K562 (cell line): Measurements from ENCODE around the gene MKS1. TPM values are rescaled to one million over a fixed set of nuclear protein-coding genes. Genes with fewer than 3 reads are reported as not detected.
A peak's percentile ranks its signal among the peaks of the same experiment; 100 is the strongest.

ENCODE experiments used
- COPS2 ChIP-seq: fragments of 450-650 bp; conservative IDR thresholded peaks from 2 replicates; pipeline ENCODE4 v1.6.1; 2016; ENCODE audit warnings: mild to moderate bottlenecking, moderate library complexity
- CTBP1 ChIP-seq: fragments of 450-650 bp; IDR thresholded peaks from 2 replicates; pipeline ENCODE4 v1.6.1; 2016; ENCODE audit warnings: borderline replicate concordance
- DACH1 ChIP-seq: fragments of 450-650 bp; IDR thresholded peaks from 2 replicates; pipeline ENCODE4 v1.6.1; 2018; ENCODE audit not compliant: partially characterized antibody
- FUS ChIP-seq: fragments of 200-400 bp; formaldehyde crosslinking; optimal IDR thresholded peaks from 2 replicates; pipeline ENCODE3; 2017; ENCODE audit warnings: low read depth, low read length
- HNRNPL ChIP-seq: fragments of 200-400 bp; formaldehyde crosslinking; IDR thresholded peaks from 2 replicates; pipeline ENCODE4 v1.6.1; 2017; ENCODE audit warnings: low read depth, mild to moderate bottlenecking, low read length
- JUND ChIP-seq, 2 experiments: IDR thresholded peaks; 2 replicates in 1 of 2; 3 replicates in 1 of 2; pipeline ENCODE4 v1.6.1; 2011; ENCODE audit warnings: borderline replicate concordance in 2 of 2, low read depth in 2 of 2, low read length in 2 of 2, improper control_type of control experiment in 1 of 2, missing biosample characterization in 1 of 2, missing genetic modification characterization in 1 of 2, missing genetic modification reagents in 1 of 2
- MED1 ChIP-seq: sonication (generic); formaldehyde crosslinking; IDR thresholded peaks from 2 replicates; pipeline ENCODE4 v1.8.1; 2023; ENCODE audit warnings: missing genetic modification reagents, borderline replicate concordance
- NFXL1 ChIP-seq: fragments of 450-650 bp; formaldehyde crosslinking; IDR thresholded peaks from 2 replicates; pipeline ENCODE4 v1.4.0; 2021; ENCODE audit warnings: mild to moderate bottlenecking
- POLR2B ChIP-seq: fragments of 450-650 bp; IDR thresholded peaks from 2 replicates; pipeline ENCODE4 v1.6.1; 2018; ENCODE audit warnings: low read depth; ENCODE audit not compliant: partially characterized antibody
- ZBTB7A ChIP-seq: IDR thresholded peaks from 2 replicates; pipeline ENCODE4 v1.6.1; 2011; ENCODE audit warnings: low read depth, mild to moderate bottlenecking, low read length, moderate library complexity, borderline replicate concordance; ENCODE audit not compliant: control insufficient read depth
- ZBTB8A ChIP-seq: fragments of 450-650 bp; IDR thresholded peaks from 2 replicates; pipeline ENCODE4 v1.6.1; 2018; ENCODE audit warnings: mild to moderate bottlenecking, moderate library complexity; ENCODE audit not compliant: partially characterized antibody
- ZKSCAN8 ChIP-seq: fragments of 200-800 bp; sonication (Bioruptor generic); IDR thresholded peaks from 2 replicates; pipeline ENCODE4 v1.6.1; 2016; ENCODE audit warnings: missing genetic modification characterization, missing compliant biosample characterization
- ZNF224 ChIP-seq: sonication (generic); formaldehyde crosslinking; IDR thresholded peaks from 2 replicates; pipeline ENCODE4 v1.8.0; 2022; ENCODE audit warnings: mild to moderate bottlenecking, missing genetic modification reagents
- ZNF436 ChIP-seq: fragments of 250-450, 450-650 bp; sonication (Bioruptor Pico); formaldehyde crosslinking; IDR thresholded peaks from 2 replicates; pipeline ENCODE4 v1.7.0; 2020; ENCODE audit warnings: mild to moderate bottlenecking
- ZNF586 ChIP-seq: fragments of 450-650 bp; formaldehyde crosslinking; conservative IDR thresholded peaks from 2 replicates; pipeline ENCODE4 v1.4.0; 2020; ENCODE audit warnings: mild to moderate bottlenecking, moderate library complexity
- ZNF695 ChIP-seq: fragments of 450-650 bp; formaldehyde crosslinking; IDR thresholded peaks from 2 replicates; pipeline ENCODE4 v1.4.0; 2020; ENCODE audit warnings: mild to moderate bottlenecking, moderate library complexity
- ZSCAN32 ChIP-seq: fragments of 450-650 bp; formaldehyde crosslinking; IDR thresholded peaks from 2 replicates; pipeline ENCODE4 v1.4.0; 2020; ENCODE audit warnings: mild to moderate bottlenecking, moderate library complexity
- ZZZ3 ChIP-seq: fragments of 450-650 bp; IDR thresholded peaks from 2 replicates; pipeline ENCODE4 v1.6.1; 2016; ENCODE audit warnings: antibody characterized with exemption, mild to moderate bottlenecking, moderate library complexity
- polyA plus RNA-seq, 8 experiments: library from polyadenylated mRNA; depleted of rRNA in 4 of 8; stranded (reverse) in 5 of 8; unstranded in 3 of 8; fragments of >200 nt; fragmentation: Nextera tagmentation in 2 of 8; fragmentation: Illumina TruSeq in 1 of 8; extraction: Ambion mirVana in 2 of 8; extraction: Trizol in 1 of 8; gene quantifications; 2 replicates each; pipeline versions ENCODE4 v1.2.1 to v1.2.3, GENCODE V29; 2011 to 2014; ENCODE audit warnings: inconsistent platforms in 1 of 8, missing spikeins in 1 of 8
- total RNA-seq, 7 experiments: library from RNA; depleted of rRNA in 6 of 7; stranded (reverse); fragments of >200 nt in 6 of 7; fragmentation: Illumina TruSeq in 2 of 7; extraction: Trizol in 2 of 7; gene quantifications; 2 replicates each; pipeline versions ENCODE4 v1.2.1 to v1.2.3, GENCODE V29; 2011 to 2021; ENCODE audit warnings: low replicate concordance in 1 of 7
- TF ChIP-seq, protein P1 (sequence below): sonication (generic); formaldehyde crosslinking; IDR thresholded peaks from 2 replicates; pipeline ENCODE4 v1.9.0; 2022; ENCODE audit warnings: mild to moderate bottlenecking, missing genetic modification reagents
- TF ChIP-seq, protein P2 (sequence below): IDR thresholded peaks from 2 replicates; pipeline ENCODE4 v1.6.1; 2011; ENCODE audit warnings: borderline replicate concordance, low read depth, mild to moderate bottlenecking, moderate library complexity, low read length; ENCODE audit not compliant: insufficient read depth, poor library complexity, severe bottlenecking
- TF ChIP-seq, protein P3 (sequence below): fragments of 200-400 bp; formaldehyde crosslinking; IDR thresholded peaks from 2 replicates; pipeline ENCODE4 v1.6.1; 2017; ENCODE audit warnings: mild to moderate bottlenecking, low read depth, low read length, moderate library complexity
- TF ChIP-seq, protein P4 (sequence below): fragments of 450-650 bp; IDR thresholded peaks from 2 replicates; pipeline ENCODE4 v1.6.1; 2016; ENCODE audit warnings: borderline replicate concordance

Gene MKS1
- total and polyA plus RNA-seq, 9 of the 15 experiments (the other 6 are each of a cell fraction or from before 2014, with no cell fraction given), result 16.3 to 31.0 (median 25.9) TPM

DNA sequence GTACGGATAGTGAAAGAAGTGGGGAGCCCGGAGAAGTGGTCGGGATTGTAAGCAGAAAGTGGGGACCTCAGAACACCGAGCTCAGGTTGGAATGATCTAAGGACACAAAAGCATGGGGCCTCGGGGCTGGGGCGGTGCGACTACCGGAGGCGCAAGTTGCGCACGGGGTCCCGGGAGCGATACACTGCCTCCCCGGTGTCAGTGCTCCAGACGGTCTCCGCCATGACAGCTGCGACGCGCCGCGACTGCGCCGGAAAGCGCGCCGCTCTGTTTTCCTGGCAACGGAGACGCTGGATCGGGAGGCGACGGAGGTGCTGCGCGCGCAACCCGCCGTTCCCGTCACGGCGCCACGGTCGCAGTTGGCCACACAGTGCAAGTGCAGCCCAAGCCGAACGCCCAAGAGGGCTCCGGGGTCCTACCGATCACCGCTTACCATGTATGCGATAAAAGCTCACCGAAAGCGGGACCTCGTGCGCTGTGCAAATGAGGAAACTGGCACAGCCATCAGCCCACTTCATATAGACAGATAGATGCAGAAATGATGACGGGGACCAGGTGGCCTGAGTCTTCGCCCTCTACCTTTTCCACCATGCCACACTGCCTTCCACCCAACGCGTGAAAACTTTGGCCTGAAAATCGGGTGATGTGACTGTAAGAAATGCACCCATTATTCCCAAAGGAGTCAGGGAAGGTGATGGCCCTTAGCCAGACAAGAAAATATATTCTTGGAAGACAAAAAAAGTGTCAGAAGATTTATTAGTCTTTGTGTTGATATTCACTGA, at the start of gene MKS1 (continued):
- TF ChIP-seq, protein P1, sequence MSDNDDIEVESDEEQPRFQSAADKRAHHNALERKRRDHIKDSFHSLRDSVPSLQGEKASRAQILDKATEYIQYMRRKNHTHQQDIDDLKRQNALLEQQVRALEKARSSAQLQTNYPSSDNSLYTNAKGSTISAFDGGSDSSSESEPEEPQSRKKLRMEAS (CRISPR knock-in tag), result peak; percentile 89
- TF ChIP-seq NFXL1 (CRISPR knock-in tag) (no peak), ZNF436 (CRISPR knock-in tag) (no peak), COPS2 (no peak), POLR2B (peak; percentile 71), ZNF695 (no peak), ZSCAN32 (no peak), DACH1 (no peak), ZBTB8A (no peak), ZKSCAN8 (CRISPR knock-in tag) (no peak), JUND (IDR thresholded peaks at IDR 0.05; ENCODE audit: borderline replicate concordance, low read depth, low read length) (no peak), JUND (tag; IDR thresholded peaks at IDR 0.05; ENCODE audit: borderline replicate concordance, low read depth, low read length) (no peak; the same call in 2 of the 3 replicates), ZNF224 (no peak), FUS (no peak), MED1 (CRISPR knock-in tag) (no peak), ZBTB7A (peak; percentile 65; the same call in 1 of the 2 replicates), ZNF586 (no peak), HNRNPL (no peak), ZZZ3 (no peak), CTBP1 (peak; percentile 74)
- TF ChIP-seq, protein P2, sequence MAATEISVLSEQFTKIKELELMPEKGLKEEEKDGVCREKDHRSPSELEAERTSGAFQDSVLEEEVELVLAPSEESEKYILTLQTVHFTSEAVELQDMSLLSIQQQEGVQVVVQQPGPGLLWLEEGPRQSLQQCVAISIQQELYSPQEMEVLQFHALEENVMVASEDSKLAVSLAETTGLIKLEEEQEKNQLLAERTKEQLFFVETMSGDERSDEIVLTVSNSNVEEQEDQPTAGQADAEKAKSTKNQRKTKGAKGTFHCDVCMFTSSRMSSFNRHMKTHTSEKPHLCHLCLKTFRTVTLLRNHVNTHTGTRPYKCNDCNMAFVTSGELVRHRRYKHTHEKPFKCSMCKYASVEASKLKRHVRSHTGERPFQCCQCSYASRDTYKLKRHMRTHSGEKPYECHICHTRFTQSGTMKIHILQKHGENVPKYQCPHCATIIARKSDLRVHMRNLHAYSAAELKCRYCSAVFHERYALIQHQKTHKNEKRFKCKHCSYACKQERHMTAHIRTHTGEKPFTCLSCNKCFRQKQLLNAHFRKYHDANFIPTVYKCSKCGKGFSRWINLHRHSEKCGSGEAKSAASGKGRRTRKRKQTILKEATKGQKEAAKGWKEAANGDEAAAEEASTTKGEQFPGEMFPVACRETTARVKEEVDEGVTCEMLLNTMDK, result peak; percentile 9
- TF ChIP-seq, protein P3, sequence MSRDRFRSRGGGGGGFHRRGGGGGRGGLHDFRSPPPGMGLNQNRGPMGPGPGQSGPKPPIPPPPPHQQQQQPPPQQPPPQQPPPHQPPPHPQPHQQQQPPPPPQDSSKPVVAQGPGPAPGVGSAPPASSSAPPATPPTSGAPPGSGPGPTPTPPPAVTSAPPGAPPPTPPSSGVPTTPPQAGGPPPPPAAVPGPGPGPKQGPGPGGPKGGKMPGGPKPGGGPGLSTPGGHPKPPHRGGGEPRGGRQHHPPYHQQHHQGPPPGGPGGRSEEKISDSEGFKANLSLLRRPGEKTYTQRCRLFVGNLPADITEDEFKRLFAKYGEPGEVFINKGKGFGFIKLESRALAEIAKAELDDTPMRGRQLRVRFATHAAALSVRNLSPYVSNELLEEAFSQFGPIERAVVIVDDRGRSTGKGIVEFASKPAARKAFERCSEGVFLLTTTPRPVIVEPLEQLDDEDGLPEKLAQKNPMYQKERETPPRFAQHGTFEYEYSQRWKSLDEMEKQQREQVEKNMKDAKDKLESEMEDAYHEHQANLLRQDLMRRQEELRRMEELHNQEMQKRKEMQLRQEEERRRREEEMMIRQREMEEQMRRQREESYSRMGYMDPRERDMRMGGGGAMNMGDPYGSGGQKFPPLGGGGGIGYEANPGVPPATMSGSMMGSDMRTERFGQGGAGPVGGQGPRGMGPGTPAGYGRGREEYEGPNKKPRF, result no peak
- TF ChIP-seq, protein P4, sequence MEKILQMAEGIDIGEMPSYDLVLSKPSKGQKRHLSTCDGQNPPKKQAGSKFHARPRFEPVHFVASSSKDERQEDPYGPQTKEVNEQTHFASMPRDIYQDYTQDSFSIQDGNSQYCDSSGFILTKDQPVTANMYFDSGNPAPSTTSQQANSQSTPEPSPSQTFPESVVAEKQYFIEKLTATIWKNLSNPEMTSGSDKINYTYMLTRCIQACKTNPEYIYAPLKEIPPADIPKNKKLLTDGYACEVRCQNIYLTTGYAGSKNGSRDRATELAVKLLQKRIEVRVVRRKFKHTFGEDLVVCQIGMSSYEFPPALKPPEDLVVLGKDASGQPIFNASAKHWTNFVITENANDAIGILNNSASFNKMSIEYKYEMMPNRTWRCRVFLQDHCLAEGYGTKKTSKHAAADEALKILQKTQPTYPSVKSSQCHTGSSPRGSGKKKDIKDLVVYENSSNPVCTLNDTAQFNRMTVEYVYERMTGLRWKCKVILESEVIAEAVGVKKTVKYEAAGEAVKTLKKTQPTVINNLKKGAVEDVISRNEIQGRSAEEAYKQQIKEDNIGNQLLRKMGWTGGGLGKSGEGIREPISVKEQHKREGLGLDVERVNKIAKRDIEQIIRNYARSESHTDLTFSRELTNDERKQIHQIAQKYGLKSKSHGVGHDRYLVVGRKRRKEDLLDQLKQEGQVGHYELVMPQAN, result peak; percentile 61; the same call in 1 of the 2 replicates
